BE2C (cell line): ENCODE results near the gene KAT5. TPM values are rescaled to one million over a fixed set of nuclear protein-coding genes. Genes with fewer than 3 reads are reported as not detected.
A peak's percentile ranks its signal among the peaks of the same experiment; 100 is the strongest.

Experiments used
- DNase-seq: peaks from one replicate; pipeline ENCODE4 v3.0.0-alpha.2; 2020
- H3K27me3 ChIP-seq: fragments of 250-450 bp; sonication (Bioruptor Pico); 2 replicates; pipeline ENCODE4 v1.5.1; 2020; ENCODE audit warnings: mild to moderate bottlenecking
- H3K36me3 ChIP-seq: fragments of 250-450 bp; sonication (Bioruptor Pico); 2 replicates; pipeline ENCODE4 v1.5.1; 2020; ENCODE audit warnings: mild to moderate bottlenecking
- H3K4me1 ChIP-seq: fragments of 250-450 bp; sonication (Bioruptor Pico); 2 replicates; pipeline ENCODE4 v1.5.1; 2020
- H3K4me3 ChIP-seq: 2 replicates; pipeline ENCODE4 v1.5.1; 2011; ENCODE audit warnings: low read depth, low read length
- H3K9me3 ChIP-seq: fragments of 250-450 bp; sonication (Bioruptor Pico); 2 replicates; pipeline ENCODE4 v1.5.1; 2020
- CTCF ChIP-seq: IDR thresholded peaks from 2 replicates; pipeline ENCODE4 v1.5.1; 2012; ENCODE audit warnings: mild to moderate bottlenecking, low read depth, low read length
- polyA plus RNA-seq: library from polyadenylated mRNA; unstranded; fragments of >200 nt; gene quantifications from one replicate; pipeline ENCODE4 v1.2.1, GENCODE V29; 2012; ENCODE audit warnings: low read depth, missing spikeins; ENCODE audit not compliant: insufficient read length, insufficient read depth

The KAT5 gene
- polyA plus RNA-seq = 105 TPM

- Histone ChIP-seq H3K4me3 (peak within 1 kb of the TSS; percentile 85), H3K27me3 (no peaks in the 10 kb centered on the region)
Measured at GRCh38 chr11:65711785-65712632, at the start of gene KAT5. TSS of gene KAT5 (plus strand) at chr11:65712252. CDS start at chr11:65712268, 16 bp downstream.

GRCh38 chr11:65662799-65663638 lies 49.0 kb upstream of the KAT5 start, which contains the start of gene RELA:
TSS of gene RELA (minus strand) at chr11:65662916. CDS start at chr11:65662832, 84 bp downstream.
- no peaks in the 10 kb centered on the region for H3K4me1 ChIP-seq
- no peaks in the 10 kb centered on the region for H3K27me3 ChIP-seq
- DNase-seq = peak; percentile 86
- TF ChIP-seq CTCF = no peak
- H3K4me3 ChIP-seq = peak within 1 kb of the TSS; percentile 74
- no peaks in the 10 kb centered on the region for H3K9me3 ChIP-seq
- H3K36me3 ChIP-seq = peaks cover 3% of the 10 kb centered on the region; the same call in 1 of the 2 replicates

More at GRCh38 chr11:65711785-65712632, at the start of gene KAT5:
- peaks cover 38% of the 10 kb centered on the region for H3K36me3 ChIP-seq
- H3K9me3 ChIP-seq = no peaks in the 10 kb centered on the region
- peak; percentile 98 for DNase-seq
- TF ChIP-seq CTCF = peak; percentile 98
- peaks cover 4% of the 10 kb centered on the region for H3K4me1 ChIP-seq

- H3K27me3 ChIP-seq = no peaks in the 10 kb centered on the region
- TF ChIP-seq CTCF = no peak
- DNase-seq = no peak
- H3K4me3 ChIP-seq = peak overlapping the region; percentile 68
- H3K4me1 ChIP-seq = no peaks in the 10 kb centered on the region
- no peaks in the 10 kb centered on the region for H3K9me3 ChIP-seq
- peaks cover 3% of the 10 kb centered on the region; the same call in 1 of the 2 replicates for H3K36me3 ChIP-seq
Measured at GRCh38 chr11:65663639-65664200, 48.3 kb upstream of the KAT5 start.

GRCh38 chr11:65672180-65672860 lies 39.7 kb upstream of the KAT5 start:
- DNase-seq = no peak
- Histone ChIP-seq H3K9me3 (no peaks in the 10 kb centered on the region), H3K4me3 (no peak overlapping the region), H3K4me1 (no peaks in the 10 kb centered on the region), H3K27me3 (peaks cover 4% of the 10 kb centered on the region; the same call in 1 of the 2 replicates), H3K36me3 (no peaks in the 10 kb centered on the region)
- TF ChIP-seq CTCF = no peak

GRCh38 chr11:65672982-65673381 lies 39.1 kb upstream of the KAT5 start:
- Histone ChIP-seq H3K4me1 (no peaks in the 10 kb centered on the region), H3K27me3 (peaks cover 4% of the 10 kb centered on the region; the same call in 1 of the 2 replicates), H3K36me3 (no peaks in the 10 kb centered on the region), H3K9me3 (no peaks in the 10 kb centered on the region), H3K4me3 (no peak overlapping the region)
- no peak for TF ChIP-seq CTCF
- DNase-seq = no peak
